ENCODE results near the gene ITPK1.

DNA sequence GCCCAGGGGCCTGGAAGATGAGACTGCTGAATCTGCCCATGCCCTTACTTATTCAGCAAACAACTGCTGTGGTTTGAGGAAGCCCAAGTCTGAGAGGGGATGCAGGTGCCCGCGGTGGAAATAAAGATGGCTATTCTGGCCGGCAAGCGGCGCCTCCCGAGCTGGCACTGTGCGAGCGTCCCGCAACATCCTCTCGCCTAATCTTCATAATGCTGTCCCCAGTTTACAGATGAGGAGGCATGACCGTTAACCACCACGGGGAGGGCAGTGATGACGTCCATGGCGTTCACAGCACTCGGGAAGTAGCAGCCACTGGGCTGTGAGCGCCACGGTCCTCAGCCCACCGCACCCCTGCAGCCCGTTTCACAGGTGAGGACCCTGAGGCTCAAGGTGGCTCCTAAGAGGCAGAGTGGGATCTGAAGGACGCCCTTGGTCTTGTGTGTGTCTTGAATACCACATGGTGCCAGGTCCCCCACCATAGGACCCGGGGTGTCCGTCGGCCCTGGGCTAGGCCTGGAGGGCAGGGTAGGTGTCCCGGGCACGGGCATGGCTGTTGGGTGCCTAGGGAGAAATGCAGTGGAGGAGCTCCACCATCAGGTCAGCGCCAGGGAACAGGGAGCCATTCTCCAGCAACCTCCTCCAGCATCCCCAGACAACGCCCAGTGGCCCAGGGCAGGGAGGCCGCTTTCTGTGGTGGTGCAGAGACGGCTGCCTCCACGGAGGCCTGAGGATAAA lies 172.6 kb downstream of the ITPK1 start:
- TF ChIP-seq, protein P1, sequence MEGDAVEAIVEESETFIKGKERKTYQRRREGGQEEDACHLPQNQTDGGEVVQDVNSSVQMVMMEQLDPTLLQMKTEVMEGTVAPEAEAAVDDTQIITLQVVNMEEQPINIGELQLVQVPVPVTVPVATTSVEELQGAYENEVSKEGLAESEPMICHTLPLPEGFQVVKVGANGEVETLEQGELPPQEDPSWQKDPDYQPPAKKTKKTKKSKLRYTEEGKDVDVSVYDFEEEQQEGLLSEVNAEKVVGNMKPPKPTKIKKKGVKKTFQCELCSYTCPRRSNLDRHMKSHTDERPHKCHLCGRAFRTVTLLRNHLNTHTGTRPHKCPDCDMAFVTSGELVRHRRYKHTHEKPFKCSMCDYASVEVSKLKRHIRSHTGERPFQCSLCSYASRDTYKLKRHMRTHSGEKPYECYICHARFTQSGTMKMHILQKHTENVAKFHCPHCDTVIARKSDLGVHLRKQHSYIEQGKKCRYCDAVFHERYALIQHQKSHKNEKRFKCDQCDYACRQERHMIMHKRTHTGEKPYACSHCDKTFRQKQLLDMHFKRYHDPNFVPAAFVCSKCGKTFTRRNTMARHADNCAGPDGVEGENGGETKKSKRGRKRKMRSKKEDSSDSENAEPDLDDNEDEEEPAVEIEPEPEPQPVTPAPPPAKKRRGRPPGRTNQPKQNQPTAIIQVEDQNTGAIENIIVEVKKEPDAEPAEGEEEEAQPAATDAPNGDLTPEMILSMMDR (IDR thresholded peaks at IDR 0.05), result no peak
- TF ChIP-seq POLR2A (IDR thresholded peaks at IDR 0.05) (no peak), POLR2AphosphoS5 (IDR thresholded peaks at IDR 0.05) (no peak)

All from prostate gland (tissue), 2 donors.